GM12865 (cell line): ENCODE data around the gene MYH7.
"Not testable (repeated sequence)": the region's sequence is repeated elsewhere in the genome, so short reads cannot be mapped to it uniquely, and the experiment has no call there.

Source experiments
- DNase-seq: peaks from one replicate; pipeline ENCODE4 v3.0.0; 2010; ENCODE audit warnings: low read depth
- H3K4me3 ChIP-seq: 2 replicates; pipeline ENCODE4 v1.5.1; 2011; ENCODE audit warnings: mild to moderate bottlenecking, low read depth, low read length, control low read depth
- CTCF ChIP-seq: IDR thresholded peaks from 2 replicates; pipeline ENCODE4 v1.5.1; 2011; ENCODE audit warnings: low read length, control low read depth, low read depth, inconsistent platforms; ENCODE audit not compliant: insufficient read depth; ENCODE audit errors: missing control alignments

MYH7 gene

GRCh38 chr14:23396126-23396525, 39.3 kb downstream of the MYH7 start:
- no peak overlapping the region for H3K4me3 ChIP-seq
- no peak for DNase-seq
- no peak for TF ChIP-seq CTCF

- DNase-seq: no peak
- no peak for TF ChIP-seq CTCF
- H3K4me3 ChIP-seq: no peak overlapping the region
These were observed 42.8 kb downstream of the MYH7 start for GRCh38 chr14:23392613-23393012.

- not testable (repeated sequence) for H3K4me3 ChIP-seq, DNase-seq
These were observed 45.6 kb downstream of the MYH7 start for GRCh38 chr14:23389871-23390270.

GRCh38 chr14:23389396-23389795, 46.1 kb downstream of the MYH7 start:
- no peak overlapping the region for H3K4me3 ChIP-seq
- no peak for DNase-seq
- no peak for TF ChIP-seq CTCF

GRCh38 chr14:23388996-23389395, 46.5 kb downstream of the MYH7 start:
- no peak for TF ChIP-seq CTCF
- DNase-seq: no peak
- H3K4me3 ChIP-seq: no peak overlapping the region

GRCh38 chr14:23387916-23388882, 47.3 kb downstream of the MYH7 start:
- no peak for DNase-seq
- H3K4me3 ChIP-seq: no peak overlapping the region
- TF ChIP-seq CTCF: no peak

GRCh38 chr14:23386999-23387398, 48.5 kb downstream of the MYH7 start:
- H3K4me3 ChIP-seq: no peak overlapping the region
- no peak for DNase-seq
- no peak for TF ChIP-seq CTCF

GRCh38 chr14:23386266-23386657, 49.2 kb downstream of the MYH7 start:
- DNase-seq, H3K4me3 ChIP-seq: not testable (repeated sequence)
